Measurements from ENCODE around the gene DNAL4. TPM values are rescaled to one million over a fixed set of nuclear protein-coding genes. Genes with fewer than 3 reads are reported as not detected.

Gene DNAL4
- polyA plus RNA-seq, 1 experiment, result 12.6 TPM

GRCh38 chr22:38740754-38741153, 53.2 kb downstream of the DNAL4 start:
- CTCF ChIA-PET, result interaction anchor here (1.5 kb wide), 1 partner anchor 16 kb away, joined by 6 read pairs; no protein-coding TSS in a partner anchor
- TF ChIP-seq, protein P1, sequence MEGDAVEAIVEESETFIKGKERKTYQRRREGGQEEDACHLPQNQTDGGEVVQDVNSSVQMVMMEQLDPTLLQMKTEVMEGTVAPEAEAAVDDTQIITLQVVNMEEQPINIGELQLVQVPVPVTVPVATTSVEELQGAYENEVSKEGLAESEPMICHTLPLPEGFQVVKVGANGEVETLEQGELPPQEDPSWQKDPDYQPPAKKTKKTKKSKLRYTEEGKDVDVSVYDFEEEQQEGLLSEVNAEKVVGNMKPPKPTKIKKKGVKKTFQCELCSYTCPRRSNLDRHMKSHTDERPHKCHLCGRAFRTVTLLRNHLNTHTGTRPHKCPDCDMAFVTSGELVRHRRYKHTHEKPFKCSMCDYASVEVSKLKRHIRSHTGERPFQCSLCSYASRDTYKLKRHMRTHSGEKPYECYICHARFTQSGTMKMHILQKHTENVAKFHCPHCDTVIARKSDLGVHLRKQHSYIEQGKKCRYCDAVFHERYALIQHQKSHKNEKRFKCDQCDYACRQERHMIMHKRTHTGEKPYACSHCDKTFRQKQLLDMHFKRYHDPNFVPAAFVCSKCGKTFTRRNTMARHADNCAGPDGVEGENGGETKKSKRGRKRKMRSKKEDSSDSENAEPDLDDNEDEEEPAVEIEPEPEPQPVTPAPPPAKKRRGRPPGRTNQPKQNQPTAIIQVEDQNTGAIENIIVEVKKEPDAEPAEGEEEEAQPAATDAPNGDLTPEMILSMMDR (IDR thresholded peaks at IDR 0.05; ENCODE audit: low read depth, low read length), result no peak
- Histone ChIP-seq H3K27me3 (ENCODE audit: control insufficient read depth, insufficient read depth, low read length) (no peaks in the 10 kb centered on the region), H3K9me3 (ENCODE audit: control insufficient read depth, insufficient read depth, low read length) (no peaks in the 10 kb centered on the region; the same call in 1 of the 2 replicates), H3K27ac (ENCODE audit: low read depth, low read length) (no peak overlapping the region), H3K4me3 (ENCODE audit: low read depth, low read length) (no peak overlapping the region)
- POLR2A ChIA-PET, result interaction anchor here (0.5 to 1.6 kb wide), 2 partner anchors 9 to 35 kb away, joined by 5 read pairs; partner anchors contain the start of gene GTPBP1
- no peak for DNase-seq (ENCODE audit: low read depth, low spot score)

GRCh38 chr22:38740116-38740723, 53.7 kb downstream of the DNAL4 start:
- Histone ChIP-seq H3K4me3 (ENCODE audit: low read depth, low read length) (no peak overlapping the region), H3K9me3 (ENCODE audit: control insufficient read depth, insufficient read depth, low read length) (no peaks in the 10 kb centered on the region; the same call in 1 of the 2 replicates), H3K27ac (ENCODE audit: low read depth, low read length) (no peak overlapping the region), H3K27me3 (ENCODE audit: control insufficient read depth, insufficient read depth, low read length) (no peaks in the 10 kb centered on the region)
- TF ChIP-seq, protein P1 (IDR thresholded peaks at IDR 0.05; ENCODE audit: low read depth, low read length), result no peak
- ChIA-PET POLR2A (interaction anchor here (0.5 to 1.6 kb wide), 2 partner anchors 9 to 35 kb away, joined by 5 read pairs; partner anchors contain the start of gene GTPBP1), CTCF (interaction anchor here (0.5 to 1.5 kb wide), 2 partner anchors 15 to 43 kb away, joined by 6 to 7 read pairs; no protein-coding TSS in a partner anchor)
- no peak for DNase-seq (ENCODE audit: low read depth, low spot score)

DNA sequence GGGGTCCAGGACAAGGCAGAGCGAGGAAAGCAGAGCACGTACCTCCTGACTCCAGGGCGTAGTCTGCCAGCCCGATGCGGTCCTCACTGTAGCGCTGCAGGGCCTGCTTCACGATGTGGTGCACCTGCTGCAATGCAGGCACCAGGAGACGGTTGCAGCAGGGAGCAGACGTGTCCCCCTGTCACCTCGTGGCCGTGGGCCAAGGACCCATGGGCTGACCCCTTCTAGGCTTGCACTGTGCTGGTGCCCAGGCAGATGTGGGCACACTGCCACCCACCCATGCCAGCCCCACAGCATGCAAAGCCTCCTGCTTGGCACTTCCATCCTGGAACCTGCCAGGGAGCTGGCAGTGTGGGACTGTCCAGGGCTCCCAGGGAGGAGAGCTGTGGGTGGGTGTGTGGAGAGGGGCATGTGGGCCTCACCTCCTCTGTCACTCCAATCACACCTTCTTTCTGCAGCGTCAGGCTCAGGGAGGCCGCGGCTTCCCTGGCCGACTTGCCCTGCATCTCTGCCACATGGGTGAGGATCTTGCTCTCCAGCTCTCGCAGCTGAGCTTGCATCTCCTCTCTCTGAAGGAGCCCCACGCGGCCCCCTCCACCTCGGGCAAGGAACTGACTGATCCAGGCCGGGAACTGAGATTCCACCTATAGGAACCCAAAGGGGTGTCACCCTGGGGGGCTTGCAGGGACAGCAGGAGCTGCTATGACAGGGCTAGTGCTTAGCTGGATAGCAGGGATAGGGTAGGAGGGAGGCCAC, 54.5 kb downstream of the DNAL4 start:
- ChIA-PET POLR2A (interaction anchor here (1.6 kb wide), 1 partner anchor 34 kb away, joined by 5 read pairs; the partner anchor contains the start of gene GTPBP1), CTCF (interaction anchor here (1.5 kb wide), 1 partner anchor 15 kb away, joined by 6 read pairs; no protein-coding TSS in a partner anchor)
- no peak overlapping the region for H3K4me3 ChIP-seq (ENCODE audit: low read depth, low read length)
- TF ChIP-seq, protein P1 (IDR thresholded peaks at IDR 0.05; ENCODE audit: low read depth, low read length), result no peak
- H3K27me3 ChIP-seq (ENCODE audit: control insufficient read depth, insufficient read depth, low read length), result no peaks in the 10 kb centered on the region
- no peak for DNase-seq (ENCODE audit: low read depth, low spot score)
- no peak overlapping the region for H3K27ac ChIP-seq (ENCODE audit: low read depth, low read length)
- H3K9me3 ChIP-seq (ENCODE audit: control insufficient read depth, insufficient read depth, low read length), result no peaks in the 10 kb centered on the region; the same call in 1 of the 2 replicates

- Histone ChIP-seq H3K9me3 (ENCODE audit: control insufficient read depth, insufficient read depth, low read length) (no peaks in the 10 kb centered on the region; the same call in 1 of the 2 replicates), H3K4me3 (ENCODE audit: low read depth, low read length) (no peak overlapping the region), H3K27ac (ENCODE audit: low read depth, low read length) (no peak overlapping the region), H3K27me3 (ENCODE audit: control insufficient read depth, insufficient read depth, low read length) (no peaks in the 10 kb centered on the region)
- ChIA-PET POLR2A (no interaction called here), CTCF (interaction anchor here (0.8 kb wide), 1 partner anchor 14 kb away, joined by 4 read pairs; no protein-coding TSS in a partner anchor)
- TF ChIP-seq, protein P1 (IDR thresholded peaks at IDR 0.05; ENCODE audit: low read depth, low read length), result no peak
- no peak for DNase-seq (ENCODE audit: low read depth, low spot score)
Observed at GRCh38 chr22:38738475-38739070, 55.4 kb downstream of the DNAL4 start.
